Neuron (in vitro differentiated cells): ENCODE data around the gene ZBTB16.

Experiments used
- H2AFZ ChIP-seq: one replicate; pipeline ENCODE4 v1.6.1; 2013; ENCODE audit warnings: low read depth, mild to moderate bottlenecking, inconsistent platforms, low read length, moderate library complexity
- H3K27me3 ChIP-seq: one replicate; pipeline ENCODE4 v1.6.1; 2013; ENCODE audit warnings: low read length; ENCODE audit not compliant: insufficient read depth
- H3K36me3 ChIP-seq: one replicate; pipeline ENCODE4 v1.6.1; 2013; ENCODE audit warnings: low read length; ENCODE audit not compliant: insufficient read depth
- H3K4me1 ChIP-seq: one replicate; pipeline ENCODE4 v1.6.1; 2013; ENCODE audit warnings: low read length; ENCODE audit not compliant: insufficient read depth
- H3K4me3 ChIP-seq: 2 replicates; pipeline ENCODE4 v1.5.1; 2013; ENCODE audit warnings: mild to moderate bottlenecking, low read length, moderate library complexity
- H3K9me3 ChIP-seq: one replicate; pipeline ENCODE4 v1.6.1; 2013; ENCODE audit warnings: low read length

The ZBTB16 gene

GRCh38 chr11:114110952-114111947 lies 51.7 kb downstream of the ZBTB16 start:
- H3K4me3 ChIP-seq: no peak overlapping the region
- no peak overlapping the region for H2AFZ ChIP-seq
- no peaks in the 10 kb centered on the region for H3K9me3 ChIP-seq
- no peaks in the 10 kb centered on the region for H3K27me3 ChIP-seq
- peaks cover 26% of the 10 kb centered on the region for H3K4me1 ChIP-seq
- H3K36me3 ChIP-seq: no peaks in the 10 kb centered on the region

DNA sequence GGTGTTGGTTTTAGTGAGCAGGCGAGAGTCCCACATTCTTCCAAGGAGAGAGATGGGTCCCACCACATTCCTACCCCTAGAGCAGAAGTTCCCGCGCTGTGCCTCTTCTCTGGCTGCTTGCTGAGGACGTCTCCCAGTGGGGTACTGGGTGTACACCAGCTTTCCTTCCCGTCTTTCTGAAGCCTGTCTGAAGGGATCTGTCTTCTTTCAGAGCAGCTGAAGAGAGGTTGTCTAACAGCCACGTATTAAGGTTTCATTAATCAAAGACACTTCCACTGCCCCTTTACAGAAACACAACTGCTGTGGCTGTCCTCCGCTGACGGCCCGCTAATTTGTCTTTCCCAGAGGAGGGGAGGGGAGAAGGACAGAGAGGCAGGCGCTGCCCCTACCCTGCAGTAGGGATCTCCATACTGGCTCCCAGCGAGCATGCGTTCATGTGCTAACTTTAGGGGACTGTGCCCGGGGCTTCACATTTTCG lies 56.0 kb downstream of the ZBTB16 start:
- Histone ChIP-seq H3K4me1 (peaks cover 15% of the 10 kb centered on the region), H3K4me3 (no peak overlapping the region), H3K36me3 (peaks cover 5% of the 10 kb centered on the region), H3K9me3 (no peaks in the 10 kb centered on the region), H2AFZ (no peak overlapping the region), H3K27me3 (no peaks in the 10 kb centered on the region)

DNA sequence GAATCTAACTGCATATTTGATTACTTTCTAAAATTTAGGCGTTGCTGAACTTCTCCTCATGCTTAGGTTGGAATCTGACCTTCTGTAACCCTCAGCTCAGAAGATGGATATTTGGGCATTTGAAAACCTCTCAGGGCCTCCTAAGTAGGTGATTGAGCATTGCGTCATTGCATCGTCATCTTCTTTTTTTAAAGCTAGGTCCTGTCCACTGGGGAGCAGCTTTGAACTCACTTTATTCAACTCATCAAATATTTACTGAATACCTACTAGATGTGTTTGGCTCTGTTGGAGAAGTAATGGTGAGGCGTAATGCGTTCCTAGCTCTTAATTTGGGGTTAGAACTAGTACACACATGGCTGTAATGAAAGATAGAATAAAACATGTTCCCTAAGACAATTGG lies 56.8 kb downstream of the ZBTB16 start:
- no peaks in the 10 kb centered on the region for H3K9me3 ChIP-seq
- peaks cover 13% of the 10 kb centered on the region for H3K4me1 ChIP-seq
- no peak overlapping the region for H3K4me3 ChIP-seq
- peaks cover 5% of the 10 kb centered on the region for H3K36me3 ChIP-seq
- no peaks in the 10 kb centered on the region for H3K27me3 ChIP-seq
- H2AFZ ChIP-seq: no peak overlapping the region

DNA sequence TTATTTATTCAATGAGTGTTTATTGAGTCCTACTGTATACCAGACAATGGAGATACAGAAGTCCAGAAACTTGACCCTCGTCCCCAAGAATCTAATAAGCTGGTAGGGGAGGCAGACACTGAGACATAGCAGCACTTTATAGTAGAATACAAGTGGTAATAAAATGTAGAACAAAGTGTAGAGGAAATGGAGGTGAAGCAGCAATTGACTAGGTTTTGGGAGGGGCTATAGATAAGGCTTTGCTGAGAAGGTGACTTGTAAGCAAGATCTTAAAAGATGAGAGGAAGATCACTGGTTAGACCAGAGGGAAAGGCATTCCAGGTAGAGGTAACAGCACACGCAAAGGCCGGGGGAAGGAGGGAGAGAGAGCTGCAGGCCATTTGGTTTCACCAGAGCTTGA lies 57.3 kb downstream of the ZBTB16 start:
- peaks cover 5% of the 10 kb centered on the region for H3K36me3 ChIP-seq
- no peak overlapping the region for H2AFZ ChIP-seq
- H3K4me3 ChIP-seq: no peak overlapping the region
- no peaks in the 10 kb centered on the region for H3K9me3 ChIP-seq
- H3K4me1 ChIP-seq: peaks cover 10% of the 10 kb centered on the region
- H3K27me3 ChIP-seq: no peaks in the 10 kb centered on the region

DNA sequence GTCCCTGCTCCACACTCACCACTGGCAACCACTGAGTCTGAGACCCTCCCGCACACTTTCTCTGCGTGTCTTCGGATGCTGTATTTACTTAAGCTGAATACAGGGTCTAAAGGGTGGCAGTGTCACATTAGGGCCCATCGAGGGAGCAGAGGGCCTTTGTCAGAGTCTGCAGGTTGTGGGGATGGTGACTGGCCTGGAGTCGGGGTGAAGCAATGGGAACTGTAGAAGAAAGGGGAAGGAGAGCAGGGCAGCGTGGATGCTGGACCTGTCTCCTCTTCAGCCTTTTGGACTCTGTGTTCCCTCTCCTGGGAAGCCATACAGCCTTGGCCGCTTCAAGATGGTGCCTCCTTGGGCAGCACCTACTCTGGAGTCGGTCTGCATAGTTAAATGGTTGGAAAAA lies 61.1 kb downstream of the ZBTB16 start:
- Histone ChIP-seq H3K36me3 (peaks cover 10% of the 10 kb centered on the region), H3K27me3 (no peaks in the 10 kb centered on the region), H3K4me1 (peaks cover 1% of the 10 kb centered on the region), H2AFZ (no peak overlapping the region), H3K4me3 (no peak overlapping the region), H3K9me3 (no peaks in the 10 kb centered on the region)

DNA sequence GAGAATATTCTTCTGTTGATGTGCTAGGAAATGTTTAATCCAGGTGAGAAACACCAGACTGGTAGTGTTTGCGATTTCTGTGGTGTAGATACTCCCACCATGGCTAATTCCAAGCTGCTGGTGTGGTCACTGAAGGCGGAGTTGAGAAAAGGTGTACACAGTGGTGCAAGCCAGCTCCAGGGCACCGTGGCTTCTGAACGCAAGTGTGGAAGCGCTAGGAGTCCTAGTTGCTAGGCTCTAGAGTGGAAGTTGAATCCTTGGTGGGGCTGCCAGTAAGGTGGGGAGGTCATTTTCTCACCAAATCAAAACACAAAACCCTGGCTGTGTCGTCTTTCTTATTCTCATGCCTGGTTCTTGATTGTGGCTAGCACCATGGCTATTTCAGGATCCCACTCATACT lies 61.6 kb downstream of the ZBTB16 start:
- no peaks in the 10 kb centered on the region for H3K9me3 ChIP-seq
- peaks cover 10% of the 10 kb centered on the region for H3K36me3 ChIP-seq
- H3K4me1 ChIP-seq: no peaks in the 10 kb centered on the region
- H2AFZ ChIP-seq: no peak overlapping the region
- no peaks in the 10 kb centered on the region for H3K27me3 ChIP-seq
- H3K4me3 ChIP-seq: no peak overlapping the region

- Histone ChIP-seq H3K36me3 (peaks cover 12% of the 10 kb centered on the region), H3K9me3 (no peaks in the 10 kb centered on the region)
Observed at GRCh38 chr11:114121804-114122504, 62.4 kb downstream of the ZBTB16 start.

DNA sequence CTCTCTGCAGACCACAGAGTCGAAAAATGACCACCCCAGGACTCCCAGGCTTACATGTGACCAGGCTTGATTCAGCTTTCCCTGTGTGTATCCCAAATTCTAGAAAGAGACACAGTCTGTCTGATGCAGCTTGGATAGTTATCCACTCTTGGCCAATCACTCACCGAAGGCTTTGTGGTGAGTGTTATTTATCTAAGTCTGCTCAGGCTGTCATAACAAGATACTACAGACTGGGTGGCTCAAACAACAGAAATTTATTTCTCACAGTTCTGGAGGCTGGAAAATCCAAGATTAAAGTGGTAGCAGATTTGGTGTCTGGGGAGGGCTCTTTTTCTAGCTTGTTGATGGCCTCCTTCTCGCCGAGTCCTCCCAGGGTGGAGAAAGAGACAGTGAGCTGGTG lies 63.2 kb downstream of the ZBTB16 start:
- Histone ChIP-seq H3K27me3 (no peaks in the 10 kb centered on the region), H3K4me3 (no peak overlapping the region), H3K4me1 (no peaks in the 10 kb centered on the region), H3K9me3 (no peaks in the 10 kb centered on the region), H2AFZ (no peak overlapping the region), H3K36me3 (peaks cover 12% of the 10 kb centered on the region)

More at GRCh38 chr11:114121804-114122504, 62.4 kb downstream of the ZBTB16 start:
- H2AFZ ChIP-seq: no peak overlapping the region
- no peaks in the 10 kb centered on the region for H3K27me3 ChIP-seq
- no peak overlapping the region for H3K4me3 ChIP-seq
- no peaks in the 10 kb centered on the region for H3K4me1 ChIP-seq

DNA sequence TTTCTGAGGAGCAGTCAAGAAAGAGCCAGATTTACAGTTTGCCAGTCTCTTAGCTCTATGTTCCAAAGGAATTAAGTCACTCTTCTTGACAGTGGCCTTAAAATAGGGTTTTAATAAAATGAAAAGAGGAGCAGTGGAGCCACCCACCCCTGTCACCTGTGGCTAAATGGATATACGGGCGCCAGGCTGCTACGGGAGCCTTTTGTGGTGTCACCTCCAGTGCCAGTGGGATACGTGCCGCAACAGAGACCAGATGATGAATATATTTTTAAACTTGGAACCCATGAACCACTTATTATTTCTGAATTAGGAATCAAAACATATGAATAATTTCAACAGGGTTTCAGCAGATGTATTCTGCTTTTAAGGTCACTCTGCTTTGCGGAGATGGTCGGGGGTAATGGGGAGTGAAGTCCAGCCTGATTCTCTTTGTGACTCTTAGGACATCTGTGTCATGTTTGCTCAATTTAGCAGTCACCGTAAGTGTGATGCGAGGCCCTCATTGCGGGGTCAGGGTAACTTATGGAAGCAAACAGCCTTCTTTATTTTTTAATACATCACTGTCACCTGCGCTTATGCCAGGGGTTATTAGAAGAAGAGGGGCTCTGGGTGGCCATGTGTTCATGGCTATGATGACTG lies 64.3 kb downstream of the ZBTB16 start:
- peaks cover 12% of the 10 kb centered on the region for H3K36me3 ChIP-seq
- no peak overlapping the region for H3K4me3 ChIP-seq
- no peaks in the 10 kb centered on the region for H3K9me3 ChIP-seq
- no peak overlapping the region for H2AFZ ChIP-seq
- H3K27me3 ChIP-seq: no peaks in the 10 kb centered on the region
- H3K4me1 ChIP-seq: peaks cover 3% of the 10 kb centered on the region

DNA sequence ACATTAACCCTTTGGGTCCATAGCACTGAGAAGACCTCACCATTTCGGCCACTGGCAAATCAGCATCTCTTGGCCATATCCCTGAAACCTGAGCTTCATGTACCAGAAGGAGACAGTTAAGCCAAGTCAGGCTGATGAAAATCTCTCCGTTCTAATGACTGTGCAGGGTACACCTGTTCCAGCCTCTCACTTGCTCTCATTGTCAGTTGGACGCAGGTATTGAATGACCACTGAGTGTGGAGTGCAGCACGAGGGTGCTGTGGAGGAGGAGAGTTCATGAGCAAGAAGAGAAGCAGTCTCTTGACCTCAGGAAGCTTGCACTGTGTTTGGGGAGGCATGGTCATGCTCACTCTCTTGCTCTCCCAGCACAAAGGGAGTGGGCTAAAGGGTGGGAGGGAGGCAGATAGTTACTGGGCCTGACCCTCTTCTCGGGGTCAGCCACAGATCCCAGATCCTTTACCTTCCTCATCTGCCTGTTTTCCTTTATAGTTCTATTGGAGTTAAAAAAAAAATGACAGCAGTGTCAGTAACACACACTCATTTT lies 65.2 kb downstream of the ZBTB16 start:
- Histone ChIP-seq H3K36me3 (peaks cover 8% of the 10 kb centered on the region), H3K9me3 (no peaks in the 10 kb centered on the region), H3K4me3 (no peak overlapping the region), H2AFZ (no peak overlapping the region), H3K27me3 (no peaks in the 10 kb centered on the region), H3K4me1 (peaks cover 11% of the 10 kb centered on the region)

DNA sequence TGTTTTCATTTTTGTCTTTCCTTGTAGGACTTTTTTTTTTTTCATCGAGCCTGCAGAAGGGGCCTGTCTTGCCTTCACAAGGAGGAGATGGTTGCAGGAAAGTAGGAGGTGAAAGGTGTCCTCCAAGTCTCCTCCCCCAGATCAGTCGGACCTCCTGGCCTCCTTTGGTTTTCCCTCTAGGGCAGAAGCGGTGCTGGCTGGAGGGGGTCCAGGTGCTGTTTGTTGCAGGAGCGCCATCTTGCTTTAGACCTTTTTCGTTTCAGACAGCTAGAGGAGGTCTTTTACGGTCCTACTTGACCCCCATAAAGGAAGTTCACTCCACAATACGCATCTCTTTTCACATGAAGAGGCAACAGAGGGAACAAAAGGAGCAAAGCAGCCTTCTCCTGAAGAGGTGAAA lies 66.0 kb downstream of the ZBTB16 start:
- Histone ChIP-seq H3K4me3 (no peak overlapping the region), H3K36me3 (peaks cover 7% of the 10 kb centered on the region), H3K9me3 (no peaks in the 10 kb centered on the region), H3K4me1 (peaks cover 20% of the 10 kb centered on the region), H3K27me3 (no peaks in the 10 kb centered on the region), H2AFZ (no peak overlapping the region)

DNA sequence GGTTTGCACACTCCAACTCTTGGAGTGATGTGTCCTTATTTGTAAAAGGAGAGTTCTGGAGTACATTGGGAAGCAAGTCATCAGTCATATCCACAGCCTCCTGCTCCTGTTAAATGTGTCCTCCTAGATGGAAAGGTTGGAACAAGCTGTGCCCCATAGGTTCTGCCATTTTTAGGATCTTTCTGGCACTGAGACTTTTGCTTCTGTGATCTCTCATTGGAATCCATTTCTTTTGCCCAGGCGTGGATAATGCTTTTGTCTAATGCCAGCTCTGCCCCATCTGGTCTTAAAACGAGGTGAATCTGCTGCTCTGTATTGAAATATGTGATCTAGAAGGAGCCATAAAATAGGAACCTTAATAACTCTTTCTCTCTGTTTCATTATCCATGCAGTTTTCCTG lies 66.4 kb downstream of the ZBTB16 start:
- Histone ChIP-seq H3K4me3 (no peak overlapping the region), H3K9me3 (no peaks in the 10 kb centered on the region), H3K27me3 (no peaks in the 10 kb centered on the region), H2AFZ (no peak overlapping the region), H3K4me1 (peaks cover 24% of the 10 kb centered on the region), H3K36me3 (peaks cover 7% of the 10 kb centered on the region)

GRCh38 chr11:114128399-114128798 lies 68.9 kb downstream of the ZBTB16 start:
- H3K27me3 ChIP-seq: no peaks in the 10 kb centered on the region
- peaks cover 7% of the 10 kb centered on the region for H3K36me3 ChIP-seq
- H3K9me3 ChIP-seq: no peaks in the 10 kb centered on the region
- H3K4me3 ChIP-seq: no peak overlapping the region
- peaks cover 41% of the 10 kb centered on the region for H3K4me1 ChIP-seq
- no peak overlapping the region for H2AFZ ChIP-seq
